Glutamatergic neuron (in vitro differentiated cells): ENCODE measurements around the gene PRKAR1B. TPM values are rescaled to one million over a fixed set of nuclear protein-coding genes. Genes with fewer than 3 reads are reported as not detected.

Source experiments
- DNase-seq: peaks from one replicate; pipeline ENCODE4 v3.0.0; 2022
- H3K27ac Mint-ChIP-seq: one replicate; pipeline ENCODE4 v1.8.0; 2020; ENCODE audit warnings: mild to moderate bottlenecking, mixed read lengths, inconsistent platforms; ENCODE audit not compliant: unreplicated experiment
- H3K27me3 Mint-ChIP-seq: one replicate; pipeline ENCODE4 v1.8.0; 2020; ENCODE audit warnings: mild to moderate bottlenecking, moderate library complexity, mixed read lengths, inconsistent platforms; ENCODE audit not compliant: unreplicated experiment
- H3K36me3 Mint-ChIP-seq: one replicate; pipeline ENCODE4 v1.8.0; 2020; ENCODE audit warnings: mild to moderate bottlenecking, mixed read lengths, inconsistent platforms; ENCODE audit not compliant: unreplicated experiment
- H3K4me1 Mint-ChIP-seq: one replicate; pipeline ENCODE4 v1.8.0; 2020; ENCODE audit warnings: mild to moderate bottlenecking, low read depth, mixed read lengths, inconsistent platforms; ENCODE audit not compliant: unreplicated experiment
- H3K4me3 Mint-ChIP-seq: one replicate; pipeline ENCODE4 v1.8.0; 2020; ENCODE audit warnings: mild to moderate bottlenecking, mixed read lengths, inconsistent platforms; ENCODE audit not compliant: unreplicated experiment
- H3K9me3 Mint-ChIP-seq: one replicate; pipeline ENCODE4 v1.8.0; 2020; ENCODE audit warnings: mild to moderate bottlenecking, moderate library complexity, mixed read lengths, inconsistent platforms; ENCODE audit not compliant: unreplicated experiment
- total RNA-seq: library from RNA; stranded (reverse); fragmentation: NEBNext Ultra II Directional; extraction: Animal tissue kit (Norgen Biotek cat#: 25700); gene quantifications from one replicate; pipeline ENCODE4 v1.2.1, GENCODE V29; 2021; ENCODE audit not compliant: unreplicated experiment
- TF ChIP-seq, protein P1 (sequence below): fragments of 200-600 bp; sonication (generic); IDR thresholded peaks from one replicate; pipeline ENCODE4 v1.5.0; 2021; ENCODE audit not compliant: partially characterized antibody, unreplicated experiment

The PRKAR1B gene
- total RNA-seq, 1 donor from 2014 or later, result 12.8 TPM

DNA sequence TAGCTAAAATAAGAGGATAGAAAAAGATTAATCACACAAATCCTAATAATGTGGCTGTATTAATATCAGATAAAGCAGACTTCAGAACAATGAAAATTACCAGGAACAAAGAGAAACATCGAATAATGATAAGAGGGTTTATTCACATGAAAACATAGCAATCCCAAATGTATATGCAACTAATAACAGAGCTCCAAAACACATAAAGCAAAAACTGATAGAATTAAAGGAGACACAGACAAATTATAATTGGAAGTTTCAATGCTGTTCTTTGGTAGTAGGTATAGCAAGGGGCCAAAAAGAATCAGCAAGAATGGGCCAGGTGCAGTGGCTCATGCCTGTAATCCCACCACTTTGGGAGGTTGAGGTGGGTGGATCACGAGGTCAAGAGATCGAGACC lies 24.0 kb downstream of the PRKAR1B start:
- Mint-ChIP-seq H3K27me3 (peaks cover 1% of the 10 kb centered on the region), H3K4me3 (no peak overlapping the region), H3K27ac (no peak overlapping the region), H3K9me3 (peaks cover 2% of the 10 kb centered on the region), H3K4me1 (no peaks in the 10 kb centered on the region), H3K36me3 (peaks cover 6% of the 10 kb centered on the region)
- DNase-seq, result no peak
- TF ChIP-seq, protein P1, sequence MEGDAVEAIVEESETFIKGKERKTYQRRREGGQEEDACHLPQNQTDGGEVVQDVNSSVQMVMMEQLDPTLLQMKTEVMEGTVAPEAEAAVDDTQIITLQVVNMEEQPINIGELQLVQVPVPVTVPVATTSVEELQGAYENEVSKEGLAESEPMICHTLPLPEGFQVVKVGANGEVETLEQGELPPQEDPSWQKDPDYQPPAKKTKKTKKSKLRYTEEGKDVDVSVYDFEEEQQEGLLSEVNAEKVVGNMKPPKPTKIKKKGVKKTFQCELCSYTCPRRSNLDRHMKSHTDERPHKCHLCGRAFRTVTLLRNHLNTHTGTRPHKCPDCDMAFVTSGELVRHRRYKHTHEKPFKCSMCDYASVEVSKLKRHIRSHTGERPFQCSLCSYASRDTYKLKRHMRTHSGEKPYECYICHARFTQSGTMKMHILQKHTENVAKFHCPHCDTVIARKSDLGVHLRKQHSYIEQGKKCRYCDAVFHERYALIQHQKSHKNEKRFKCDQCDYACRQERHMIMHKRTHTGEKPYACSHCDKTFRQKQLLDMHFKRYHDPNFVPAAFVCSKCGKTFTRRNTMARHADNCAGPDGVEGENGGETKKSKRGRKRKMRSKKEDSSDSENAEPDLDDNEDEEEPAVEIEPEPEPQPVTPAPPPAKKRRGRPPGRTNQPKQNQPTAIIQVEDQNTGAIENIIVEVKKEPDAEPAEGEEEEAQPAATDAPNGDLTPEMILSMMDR, result no peak

DNA sequence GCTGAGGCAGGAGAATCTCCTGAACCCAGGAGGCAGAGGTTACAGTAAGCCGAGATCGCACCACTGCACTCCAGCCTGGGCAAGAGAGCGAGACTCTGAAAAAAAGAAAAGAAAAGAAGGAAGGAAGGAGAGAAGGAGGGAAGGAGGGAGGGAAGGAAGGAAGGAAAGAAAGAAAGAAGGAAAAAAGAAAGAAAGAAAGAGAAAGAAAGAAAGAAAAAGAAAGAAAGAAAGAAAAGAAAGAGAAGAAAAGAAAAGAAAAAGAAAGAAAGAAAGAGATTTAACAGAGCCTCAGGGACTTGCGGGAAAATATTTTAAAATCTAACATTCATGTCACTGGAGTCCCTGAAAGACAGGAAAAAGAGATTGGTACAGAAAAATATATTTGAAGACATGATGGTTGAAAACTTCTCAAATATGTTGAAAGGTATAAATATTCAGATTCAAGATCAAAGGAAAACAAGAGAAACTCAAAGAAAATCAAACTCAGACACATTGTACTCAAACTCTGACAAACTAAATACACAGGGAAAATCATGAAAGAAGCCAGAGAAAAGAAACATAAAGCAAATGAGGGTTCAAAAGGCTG lies 25.9 kb downstream of the PRKAR1B start:
- Mint-ChIP-seq H3K27ac (no peak overlapping the region), H3K9me3 (peaks cover 2% of the 10 kb centered on the region), H3K27me3 (peaks cover 1% of the 10 kb centered on the region), H3K36me3 (no peaks in the 10 kb centered on the region), H3K4me1 (no peaks in the 10 kb centered on the region), H3K4me3 (no peak overlapping the region)
- TF ChIP-seq, protein P1, result no peak
- no peak for DNase-seq

DNA sequence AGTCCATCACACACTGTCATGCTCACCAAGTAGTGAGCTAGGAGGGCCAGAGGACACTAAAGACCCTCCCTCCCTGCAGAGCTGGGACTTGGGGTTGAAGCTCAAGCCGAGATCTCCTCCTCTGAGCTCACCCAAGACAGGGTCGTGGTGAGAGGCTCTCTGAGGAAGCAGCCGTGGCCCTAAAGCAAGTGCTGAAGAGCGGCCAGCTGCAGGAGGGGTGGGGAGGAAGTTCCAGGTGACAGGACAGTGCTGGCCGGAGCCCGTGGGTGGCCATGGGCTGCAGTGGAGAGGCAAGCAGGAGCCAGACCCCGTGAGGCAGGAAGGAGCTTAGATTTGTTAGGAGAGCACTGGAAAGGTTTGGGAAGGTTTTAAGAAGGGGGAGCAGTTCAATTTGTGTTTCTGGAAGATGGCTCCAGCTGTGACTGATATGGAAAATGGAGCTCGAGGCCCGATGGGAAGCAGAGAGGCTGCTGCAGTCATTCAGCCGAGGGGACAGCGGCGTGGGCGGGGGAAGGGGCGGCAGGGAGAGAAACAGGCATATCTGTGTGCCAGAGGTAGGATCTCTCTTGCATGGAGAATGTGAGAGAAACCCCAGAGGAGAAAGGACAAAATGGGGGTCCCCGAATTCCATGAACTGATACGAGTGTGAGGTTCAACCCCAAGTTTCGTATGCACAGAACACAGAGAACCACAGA lies 27.5 kb downstream of the PRKAR1B start:
- no peak overlapping the region for H3K27ac Mint-ChIP-seq
- no peak for DNase-seq

GRCh38 chr7:698515-699475 lies 28.3 kb downstream of the PRKAR1B start:
- no peak for DNase-seq
- no peak overlapping the region for H3K4me3 Mint-ChIP-seq
- H3K27ac Mint-ChIP-seq, result no peak overlapping the region
- no peaks in the 10 kb centered on the region for H3K4me1 Mint-ChIP-seq
- TF ChIP-seq, protein P1, result no peak
- no peaks in the 10 kb centered on the region for H3K9me3 Mint-ChIP-seq
- H3K27me3 Mint-ChIP-seq, result peaks cover 1% of the 10 kb centered on the region
- H3K36me3 Mint-ChIP-seq, result no peaks in the 10 kb centered on the region

More for the DNA sequence above, 27.5 kb downstream of the PRKAR1B start:
- Mint-ChIP-seq H3K27me3 (peaks cover 1% of the 10 kb centered on the region), H3K4me3 (no peak overlapping the region), H3K36me3 (no peaks in the 10 kb centered on the region), H3K9me3 (peaks cover 2% of the 10 kb centered on the region), H3K4me1 (no peaks in the 10 kb centered on the region)
- TF ChIP-seq, protein P1, result no peak
